ENCODE data around the gene CPB2. TPM values are rescaled to one million over a fixed set of nuclear protein-coding genes. Genes with fewer than 3 reads are reported as not detected.

Gene CPB2
- total RNA-seq, 1 experiment from 2014 or later, result not detected

- Mint-ChIP-seq H3K27ac (ENCODE audit: low read depth, unreplicated experiment) (no peak overlapping the region), H3K36me3 (ENCODE audit: insufficient read depth, unreplicated experiment) (no peaks in the 10 kb centered on the region), H3K9me3 (ENCODE audit: unreplicated experiment) (no peaks in the 10 kb centered on the region), H3K4me3 (ENCODE audit: unreplicated experiment) (no peak overlapping the region), H3K4me1 (ENCODE audit: insufficient read depth, unreplicated experiment) (peaks cover 25% of the 10 kb centered on the region), H3K27me3 (ENCODE audit: insufficient read depth, unreplicated experiment) (no peaks in the 10 kb centered on the region)
- DNase-seq (ENCODE audit: unreplicated experiment), result no peak
- BruUV-seq (replicated peaks), result no TSS peak
- TF ChIP-seq CTCF (IDR thresholded peaks at IDR 0.05; ENCODE audit: unreplicated experiment), result no peak
- CTCF ChIA-PET, result interaction anchor here (0.6 to 1.0 kb wide), 2 partner anchors 18 to 314 kb away, joined by 3 to 4 read pairs; no protein-coding TSS in a partner anchor
- intact Hi-C loops (cut with micrococcal nuclease), result no loop called here
- POLR2A ChIA-PET, result interaction anchor here (0.8 to 0.9 kb wide), 2 partner anchors 28 to 69 kb away, joined by 3 to 4 read pairs; partner anchors contain the start of gene ZC3H13
These were observed 16.2 kb upstream of the CPB2 start for GRCh38 chr13:46121033-46121432.

- no peak overlapping the region for H3K4me3 Mint-ChIP-seq (ENCODE audit: unreplicated experiment)
- H3K4me1 Mint-ChIP-seq (ENCODE audit: insufficient read depth, unreplicated experiment), result peaks cover 19% of the 10 kb centered on the region
- ChIA-PET POLR2A (interaction anchor here (0.6 to 1.0 kb wide), 4 partner anchors 12 to 241 kb away, joined by 3 to 8 read pairs (median 4); partner anchors contain the start of gene ZC3H13), CTCF (interaction anchor here (0.6 to 1.0 kb wide), 2 partner anchors 17 to 313 kb away, joined by 3 to 4 read pairs; no protein-coding TSS in a partner anchor)
- no TSS peak for BruUV-seq (replicated peaks)
- peak; percentile 77 for DNase-seq (ENCODE audit: unreplicated experiment)
- H3K36me3 Mint-ChIP-seq (ENCODE audit: insufficient read depth, unreplicated experiment), result no peaks in the 10 kb centered on the region
- no peak overlapping the region for H3K27ac Mint-ChIP-seq (ENCODE audit: low read depth, unreplicated experiment)
- H3K9me3 Mint-ChIP-seq (ENCODE audit: unreplicated experiment), result no peaks in the 10 kb centered on the region
- no peak for TF ChIP-seq CTCF (IDR thresholded peaks at IDR 0.05; ENCODE audit: unreplicated experiment)
- intact Hi-C loops (cut with micrococcal nuclease), result no loop called here
- no peaks in the 10 kb centered on the region for H3K27me3 Mint-ChIP-seq (ENCODE audit: insufficient read depth, unreplicated experiment)
These were observed 15.2 kb upstream of the CPB2 start for GRCh38 chr13:46119883-46120614.

GRCh38 chr13:46116653-46117502 lies 12.0 kb upstream of the CPB2 start:
- no peak for DNase-seq (ENCODE audit: unreplicated experiment)
- no peaks in the 10 kb centered on the region for H3K9me3 Mint-ChIP-seq (ENCODE audit: unreplicated experiment)
- ChIA-PET POLR2A (no interaction called here), CTCF (no interaction called here)
- H3K36me3 Mint-ChIP-seq (ENCODE audit: insufficient read depth, unreplicated experiment), result no peaks in the 10 kb centered on the region
- intact Hi-C loops (cut with micrococcal nuclease), result no loop called here
- H3K27ac Mint-ChIP-seq (ENCODE audit: low read depth, unreplicated experiment), result no peak overlapping the region
- peaks cover 24% of the 10 kb centered on the region for H3K4me1 Mint-ChIP-seq (ENCODE audit: insufficient read depth, unreplicated experiment)
- BruUV-seq (replicated peaks), result no TSS peak
- peaks cover under 1% of the 10 kb centered on the region for H3K27me3 Mint-ChIP-seq (ENCODE audit: insufficient read depth, unreplicated experiment)
- TF ChIP-seq CTCF (IDR thresholded peaks at IDR 0.05; ENCODE audit: unreplicated experiment), result no peak
- H3K4me3 Mint-ChIP-seq (ENCODE audit: unreplicated experiment), result no peak overlapping the region

- no peak for TF ChIP-seq CTCF (IDR thresholded peaks at IDR 0.05; ENCODE audit: unreplicated experiment)
- ChIA-PET POLR2A (interaction anchor here (1.1 to 1.2 kb wide), 2 partner anchors 8 to 12 kb away, joined by 4 read pairs; no protein-coding TSS in a partner anchor), CTCF (no interaction called here)
- no TSS peak for BruUV-seq (replicated peaks)
- Mint-ChIP-seq H3K27ac (ENCODE audit: low read depth, unreplicated experiment) (no peak overlapping the region), H3K36me3 (ENCODE audit: insufficient read depth, unreplicated experiment) (no peaks in the 10 kb centered on the region), H3K4me3 (ENCODE audit: unreplicated experiment) (no peak overlapping the region), H3K9me3 (ENCODE audit: unreplicated experiment) (no peaks in the 10 kb centered on the region), H3K27me3 (ENCODE audit: insufficient read depth, unreplicated experiment) (peaks cover 13% of the 10 kb centered on the region), H3K4me1 (ENCODE audit: insufficient read depth, unreplicated experiment) (peaks cover 7% of the 10 kb centered on the region)
- DNase-seq (ENCODE audit: unreplicated experiment), result no peak
- intact Hi-C loops (cut with micrococcal nuclease), result no loop called here
These were observed 9.8 kb upstream of the CPB2 start for GRCh38 chr13:46114613-46115012.
